ENCODE data around the gene DNAH8. TPM values are rescaled to one million over a fixed set of nuclear protein-coding genes. Genes with fewer than 3 reads are reported as not detected.

The DNAH8 gene
- total RNA-seq, 1 experiment from 2014 or later, result not detected

- no peaks in the 10 kb centered on the region for H3K4me1 ChIP-seq (ENCODE audit: control insufficient read depth in 1 of 2, insufficient read depth in 2 of 2, low read length in 2 of 2)
- no peak overlapping the region for H3K9ac ChIP-seq (ENCODE audit: low read length)
- intact Hi-C loops (cut with micrococcal nuclease), result no loop called here
- no peak overlapping the region for H3K4me3 ChIP-seq (replicated peaks in 1 of 2; ENCODE audit: low read depth in 1 of 2, low read length in 2 of 2)
- no TSS peak for BruUV-seq (replicated peaks)
- no peaks in the 10 kb centered on the region for H3K79me2 ChIP-seq (ENCODE audit: insufficient read depth, low read length)
- no peaks in the 10 kb centered on the region for H3K9me3 ChIP-seq (ENCODE audit: control insufficient read depth in 1 of 2, insufficient read depth in 1 of 2, low read depth in 1 of 2, low read length in 2 of 2)
- ATAC-seq (no peak), DNase-seq (ENCODE audit: low read depth, low spot score) (no peak)
- 0 out of 2 replicates have a peak, but pooled peaks cover 6% of the 10 kb centered on the region for H3K27me3 ChIP-seq (ENCODE audit: insufficient read depth, low read length)
- ChIA-PET RAD21 (ENCODE audit: low non-redundant PET in 1 of 2, low total read pairs in 2 of 2, uncharacterized antibody in 2 of 2, unreplicated experiment in 2 of 2) (no interaction called here), CTCF (no interaction called here), POLR2A (no interaction called here)
- TF ChIP-seq ELF1 (IDR thresholded peaks at IDR 0.05; ENCODE audit: borderline replicate concordance, low read depth), result no peak
- no peak for TF ChIP-seq SIN3A (IDR thresholded peaks at IDR 0.05; ENCODE audit: low read depth)
- TF ChIP-seq CTCF (IDR thresholded peaks at IDR 0.05 in 2 of 3, conservative IDR thresholded peaks at IDR 0.05 in 1 of 3; ENCODE audit: borderline replicate concordance in 1 of 3, insufficient read depth in 1 of 3, low read depth in 2 of 3, low read length in 2 of 3), result no peak
- TF ChIP-seq EGR1 (IDR thresholded peaks at IDR 0.05; ENCODE audit: low read depth), result no peak
- TF ChIP-seq REST (IDR thresholded peaks at IDR 0.05; ENCODE audit: low read depth), result no peak
- no peak for TF ChIP-seq YY1 (IDR thresholded peaks at IDR 0.05; ENCODE audit: extremely low read depth, insufficient replicate concordance, low read depth, low read length)
- TF ChIP-seq MAX (IDR thresholded peaks at IDR 0.05), result no peak
- TF ChIP-seq CBX3 (IDR thresholded peaks at IDR 0.05; ENCODE audit: low read depth), result no peak
- no peak for TF ChIP-seq JUND (IDR thresholded peaks at IDR 0.05)
- no peak for TF ChIP-seq POLR2A (IDR thresholded peaks at IDR 0.05; ENCODE audit: borderline replicate concordance, extremely low read depth, insufficient read depth, insufficient read length)
- TF ChIP-seq CEBPB (IDR thresholded peaks at IDR 0.05; ENCODE audit: low read depth), result no peak
- no peak for TF ChIP-seq ATF3 (IDR thresholded peaks at IDR 0.05)
- H3K4me2 ChIP-seq (ENCODE audit: low read length), result no peak overlapping the region
- H4K20me1 ChIP-seq (ENCODE audit: insufficient read depth), result no peaks in the 10 kb centered on the region
- H3K36me3 ChIP-seq (ENCODE audit: control insufficient read depth in 1 of 2, insufficient read depth in 2 of 2, low read length in 2 of 2), result no peaks in the 10 kb centered on the region
- H3K9me2 ChIP-seq (ENCODE audit: insufficient read depth), result no peaks in the 10 kb centered on the region
- no peak overlapping the region for H3K27ac ChIP-seq (ENCODE audit: low read depth, low read length)
- H2AFZ ChIP-seq (ENCODE audit: low read depth, low read length, poor library complexity, severe bottlenecking), result no peak overlapping the region
These were observed 23.1 kb downstream of the DNAH8 start for GRCh38 chr6:38738261-38738660.
